K562 (cell line): Measurements from ENCODE around the gene OPCML.

Experiments
- BRCA1 ChIP-seq, 2 experiments: fragments of 450-650 bp in 1 of 2; sonication (generic) in 1 of 2; formaldehyde crosslinking in 1 of 2; IDR thresholded peaks; 2 replicates each; pipeline versions ENCODE4 v1.5.0 to v1.6.1; 2017 to 2020; ENCODE audit warnings: mild to moderate bottlenecking in 1 of 2, missing genetic modification reagents in 1 of 2
- HDAC1 ChIP-seq, 2 experiments: fragments of 450-650 bp; IDR thresholded peaks; 2 replicates each; pipeline ENCODE4 v1.6.1; 2016 to 2017; ENCODE audit warnings: inconsistent platforms in 1 of 2, mild to moderate bottlenecking in 1 of 2, moderate library complexity in 1 of 2
- KAT8 ChIP-seq: fragments of 450-650 bp; IDR thresholded peaks from 2 replicates; pipeline ENCODE4 v1.6.1; 2016; ENCODE audit warnings: low read depth, mild to moderate bottlenecking
- TRIM28 ChIP-seq: fragments of 450-650 bp; IDR thresholded peaks from 2 replicates; pipeline ENCODE4 v1.6.1; 2017
- TF ChIP-seq, protein P1 (sequence below): sonication (generic); formaldehyde crosslinking; IDR thresholded peaks from 2 replicates; pipeline ENCODE4 v1.9.0; 2022; ENCODE audit warnings: mild to moderate bottlenecking, missing genetic modification reagents

DNA sequence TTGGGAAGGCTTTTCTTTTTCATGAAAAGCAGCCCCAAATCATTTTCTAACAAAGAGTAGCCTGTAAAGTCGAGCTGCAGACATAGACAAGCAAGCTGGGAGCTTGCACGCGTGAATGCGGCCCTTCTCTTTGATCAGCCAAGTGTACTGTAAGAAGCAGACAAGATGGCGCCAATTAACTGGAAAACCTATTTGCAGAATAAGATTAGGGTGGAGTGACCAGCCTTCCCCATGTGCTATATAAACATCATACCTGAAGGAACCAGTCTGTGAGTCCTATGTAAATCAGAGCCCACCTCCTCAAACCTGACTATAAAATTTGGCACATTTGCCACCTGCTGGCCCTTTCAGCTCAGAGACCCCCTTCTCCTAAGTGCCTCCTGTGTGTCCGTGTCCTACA lies 982.7 kb downstream of the OPCML start:
- TF ChIP-seq KAT8 (no peak), BRCA1 (IDR thresholded peaks at IDR 0.05) (no peak), BRCA1 (CRISPR knock-in tag; IDR thresholded peaks at IDR 0.05) (no peak), HDAC1 (IDR thresholded peaks at IDR 0.05) (no peak), TRIM28 (no peak)
- TF ChIP-seq, protein P1, sequence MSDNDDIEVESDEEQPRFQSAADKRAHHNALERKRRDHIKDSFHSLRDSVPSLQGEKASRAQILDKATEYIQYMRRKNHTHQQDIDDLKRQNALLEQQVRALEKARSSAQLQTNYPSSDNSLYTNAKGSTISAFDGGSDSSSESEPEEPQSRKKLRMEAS (CRISPR knock-in tag): no peak
